OCI-LY1 (cell line): ENCODE data around the gene TRIM39.

Experiments used
- CTCF ChIP-seq: fragments of 200-600 bp; sonication (generic), shearing (Covaris generic); IDR thresholded peaks from 2 replicates; pipeline ENCODE4 v1.5.1; 2017; ENCODE audit warnings: mild to moderate bottlenecking, antibody characterized with exemption, low read length, moderate library complexity, mixed read lengths
- EZH2 ChIP-seq: fragments of 200-600 bp; sonication (generic), shearing (Covaris generic); IDR thresholded peaks from 2 replicates; pipeline ENCODE4 v1.8.0; 2017; ENCODE audit warnings: borderline replicate concordance, mixed run types, mild to moderate bottlenecking, antibody characterized with exemption, low read length, moderate library complexity, mixed read lengths

- TF ChIP-seq CTCF: peak; percentile 43; the same call in 1 of the 2 replicates
- TF ChIP-seq EZH2: no peak
Measured at GRCh38 chr6:30349421-30350177, 22.9 kb downstream of the TRIM39 start.
